ENCODE data around the gene CDH4.

DNA sequence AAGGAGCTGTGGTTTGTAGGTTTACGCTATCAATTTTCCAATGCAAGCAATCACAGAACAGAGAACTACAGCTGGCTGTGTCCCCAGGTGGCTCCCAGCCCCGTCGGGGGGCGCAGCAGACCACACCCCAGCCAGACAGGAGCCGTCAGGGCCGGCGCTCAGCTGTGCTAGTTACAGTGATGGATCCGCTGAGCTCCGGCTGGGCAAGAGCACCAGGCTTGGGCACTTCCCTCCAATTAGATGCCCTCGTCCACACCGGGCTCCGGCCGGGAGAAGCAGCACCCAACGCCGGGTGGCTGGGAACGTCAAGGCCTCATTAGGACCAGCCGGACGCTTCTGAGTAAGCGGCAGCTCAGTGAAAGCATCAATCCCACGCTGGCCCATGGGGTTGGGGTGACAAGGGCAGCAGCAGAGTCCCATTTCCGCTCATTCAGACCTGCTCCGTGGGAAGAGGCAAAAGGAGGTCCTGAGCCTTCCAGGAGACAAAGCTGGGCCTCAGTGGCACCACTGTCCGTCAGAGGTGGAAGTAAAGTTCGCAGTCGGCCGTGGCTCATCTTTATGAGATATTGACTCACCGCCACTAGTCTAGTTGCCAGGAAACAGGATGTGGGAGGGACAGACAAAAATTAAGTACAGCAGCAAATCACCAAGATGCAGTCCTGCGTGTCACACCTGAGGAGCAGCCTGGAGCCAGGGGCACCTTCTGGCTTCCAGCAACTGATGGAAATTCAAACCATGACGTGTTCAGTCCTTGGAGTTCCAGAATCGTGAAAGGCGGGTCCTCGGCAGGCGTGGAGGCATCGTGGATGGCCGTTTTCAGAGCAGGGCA, 649.5 kb downstream of the CDH4 start:
- TF ChIP-seq, protein P1, sequence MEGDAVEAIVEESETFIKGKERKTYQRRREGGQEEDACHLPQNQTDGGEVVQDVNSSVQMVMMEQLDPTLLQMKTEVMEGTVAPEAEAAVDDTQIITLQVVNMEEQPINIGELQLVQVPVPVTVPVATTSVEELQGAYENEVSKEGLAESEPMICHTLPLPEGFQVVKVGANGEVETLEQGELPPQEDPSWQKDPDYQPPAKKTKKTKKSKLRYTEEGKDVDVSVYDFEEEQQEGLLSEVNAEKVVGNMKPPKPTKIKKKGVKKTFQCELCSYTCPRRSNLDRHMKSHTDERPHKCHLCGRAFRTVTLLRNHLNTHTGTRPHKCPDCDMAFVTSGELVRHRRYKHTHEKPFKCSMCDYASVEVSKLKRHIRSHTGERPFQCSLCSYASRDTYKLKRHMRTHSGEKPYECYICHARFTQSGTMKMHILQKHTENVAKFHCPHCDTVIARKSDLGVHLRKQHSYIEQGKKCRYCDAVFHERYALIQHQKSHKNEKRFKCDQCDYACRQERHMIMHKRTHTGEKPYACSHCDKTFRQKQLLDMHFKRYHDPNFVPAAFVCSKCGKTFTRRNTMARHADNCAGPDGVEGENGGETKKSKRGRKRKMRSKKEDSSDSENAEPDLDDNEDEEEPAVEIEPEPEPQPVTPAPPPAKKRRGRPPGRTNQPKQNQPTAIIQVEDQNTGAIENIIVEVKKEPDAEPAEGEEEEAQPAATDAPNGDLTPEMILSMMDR (IDR thresholded peaks at IDR 0.05), result no peak
- no peak for TF ChIP-seq POLR2A (IDR thresholded peaks at IDR 0.05)
